GM23338 (cell line): Measurements from ENCODE around the gene CDH12. TPM values are rescaled to one million over a fixed set of nuclear protein-coding genes. Genes with fewer than 3 reads are reported as not detected.
"Not testable (repeated sequence)": the region's sequence is repeated elsewhere in the genome, so short reads cannot be mapped to it uniquely, and the experiment has no call there.

Source experiments
- ATAC-seq: fragments of 200-7000 bp; cut with Tn5 transposase; 3 replicates; pipeline ENCODE4 v1.9.1; 2020
- DNase-seq: peaks from one replicate; pipeline ENCODE4 v3.0.0-alpha.2; 2015; ENCODE audit warnings: low spot score
- H2AFZ ChIP-seq: fragments of 200-600 bp; sonication (generic); 2 replicates; pipeline ENCODE4 v1.8.0; 2016; ENCODE audit warnings: antibody characterized with exemption, mild to moderate bottlenecking, moderate library complexity
- H3F3A ChIP-seq: fragments of 200-600 bp; sonication (generic); replicated peaks from 2 replicates; pipeline ENCODE4 v1.8.0; 2017; ENCODE audit warnings: antibody characterized with exemption, mixed run types, low read depth
- H3K27ac ChIP-seq: fragments of 200-600 bp; sonication (generic); 2 replicates; pipeline ENCODE4 v1.6.1; 2016; ENCODE audit warnings: low read depth
- H3K27me3 ChIP-seq: fragments of 200-600 bp; sonication (generic); 2 replicates; pipeline ENCODE4 v1.8.0; 2016; ENCODE audit warnings: mild to moderate bottlenecking, mixed run types, moderate library complexity; ENCODE audit not compliant: insufficient read depth
- H3K36me3 ChIP-seq: fragments of 200-600 bp; sonication (generic); 2 replicates; pipeline ENCODE4 v1.8.0; 2016; ENCODE audit warnings: mild to moderate bottlenecking; ENCODE audit not compliant: insufficient read depth
- H3K4me1 ChIP-seq: fragments of 200-600 bp; sonication (generic); 2 replicates; pipeline ENCODE4 v1.8.0; 2016; ENCODE audit warnings: mild to moderate bottlenecking, moderate library complexity; ENCODE audit not compliant: insufficient read depth
- H3K4me2 ChIP-seq: fragments of 200-600 bp; sonication (generic); 2 replicates; pipeline ENCODE4 v1.7.1; 2017; ENCODE audit warnings: mixed run types
- H3K4me3 ChIP-seq: fragments of 200-600 bp; sonication (generic); 2 replicates; pipeline ENCODE4 v1.6.1; 2016; ENCODE audit warnings: mixed run types
- H3K79me2 ChIP-seq: fragments of 200-600 bp; sonication (generic); replicated peaks from 2 replicates; pipeline ENCODE4 v1.8.0; 2017; ENCODE audit warnings: mild to moderate bottlenecking; ENCODE audit not compliant: insufficient read depth
- H3K9me2 ChIP-seq: fragments of 200-600 bp; sonication (generic); 2 replicates; pipeline ENCODE4 v1.8.0; 2017; ENCODE audit not compliant: insufficient read depth
- H4K20me1 ChIP-seq: fragments of 200-600 bp; sonication (generic); replicated peaks from 2 replicates; pipeline ENCODE4 v1.8.0; 2017; ENCODE audit warnings: mild to moderate bottlenecking; ENCODE audit not compliant: insufficient read depth
- H3K27ac Mint-ChIP-seq: 2 replicates; pipeline ENCODE4 v1.8.0; 2020; ENCODE audit warnings: inconsistent platforms, mild to moderate bottlenecking, moderate library complexity, mixed read lengths
- H3K27me3 Mint-ChIP-seq: 3 replicates; pipeline ENCODE4 v1.8.0; 2022; ENCODE audit warnings: low read depth, mild to moderate bottlenecking, moderate library complexity, mixed read lengths, inconsistent platforms; ENCODE audit not compliant: insufficient read depth, poor library complexity
- H3K36me3 Mint-ChIP-seq: 3 replicates; pipeline ENCODE4 v1.8.0; 2021; ENCODE audit warnings: low read depth, mild to moderate bottlenecking, inconsistent platforms, moderate library complexity, mixed read lengths
- H3K4me1 Mint-ChIP-seq: 3 replicates; pipeline ENCODE4 v1.8.0; 2020; ENCODE audit warnings: mild to moderate bottlenecking, inconsistent platforms, mixed read lengths
- H3K4me3 Mint-ChIP-seq: 3 replicates; pipeline ENCODE4 v1.8.0; 2021; ENCODE audit warnings: moderate library complexity, mild to moderate bottlenecking, inconsistent platforms, mixed read lengths
- H3K9me3 Mint-ChIP-seq: 3 replicates; pipeline ENCODE4 v1.8.0; 2020; ENCODE audit warnings: moderate library complexity, mild to moderate bottlenecking, inconsistent platforms, mixed read lengths
- CREB1 ChIP-seq: fragments of 250-450 bp; sonication (Bioruptor Pico); IDR thresholded peaks from 2 replicates; pipeline ENCODE4 v1.5.0; 2020; ENCODE audit warnings: low read depth, mild to moderate bottlenecking, moderate library complexity
- EZH2 ChIP-seq: fragments of 200-600 bp; sonication (generic); IDR thresholded peaks from one replicate; pipeline ENCODE4 v1.8.0; 2017; ENCODE audit warnings: antibody characterized with exemption, mild to moderate bottlenecking, low read depth; ENCODE audit not compliant: unreplicated experiment
- EZH2phosphoT487 ChIP-seq: fragments of 200-600 bp; sonication (generic); IDR thresholded peaks from one replicate; pipeline ENCODE4 v1.8.1; 2018; ENCODE audit warnings: antibody characterized with exemption; ENCODE audit not compliant: unreplicated experiment
- NANOG ChIP-seq: IDR thresholded peaks from 2 replicates; pipeline ENCODE4 v1.6.1; 2016; ENCODE audit warnings: antibody characterized with exemption, borderline replicate concordance
- POLR2AphosphoS5 ChIP-seq: IDR thresholded peaks from 2 replicates; pipeline ENCODE4 v1.6.1; 2016; ENCODE audit warnings: antibody characterized with exemption, low read depth
- STAT1 ChIP-seq: IDR thresholded peaks from one replicate; pipeline ENCODE4 v1.6.1; 2016; ENCODE audit warnings: antibody characterized with exemption; ENCODE audit not compliant: unreplicated experiment
- ZNF114 ChIP-seq: fragments of 250-450 bp; sonication (Bioruptor Pico); IDR thresholded peaks from 2 replicates; pipeline ENCODE4 v1.5.0; 2020; ENCODE audit warnings: mild to moderate bottlenecking, moderate library complexity
- polyA plus RNA-seq: library from polyadenylated mRNA; unstranded; fragments of >200 nt; fragmentation: Nextera tagmentation; extraction: Ambion mirVana; gene quantifications from 2 replicates; pipeline ENCODE4 v1.2.1, GENCODE V29; 2016
- total RNA-seq: library from RNA; depleted of rRNA; stranded (reverse); fragments of >200 nt; shearing (Covaris generic); gene quantifications from 2 replicates; pipeline ENCODE4 v1.2.3, GENCODE V29; 2014
- TF ChIP-seq, protein P1 (sequence below): IDR thresholded peaks from one replicate; pipeline ENCODE4 v1.6.1; 2018; ENCODE audit warnings: antibody characterized with exemption; ENCODE audit not compliant: unreplicated experiment
- TF ChIP-seq, protein P2 (sequence below): IDR thresholded peaks from 2 replicates; pipeline ENCODE4 v1.6.1; 2016; ENCODE audit warnings: antibody characterized with exemption

Gene CDH12
- total and polyA plus RNA-seq, 2 experiments from 2014 or later = not detected

DNA sequence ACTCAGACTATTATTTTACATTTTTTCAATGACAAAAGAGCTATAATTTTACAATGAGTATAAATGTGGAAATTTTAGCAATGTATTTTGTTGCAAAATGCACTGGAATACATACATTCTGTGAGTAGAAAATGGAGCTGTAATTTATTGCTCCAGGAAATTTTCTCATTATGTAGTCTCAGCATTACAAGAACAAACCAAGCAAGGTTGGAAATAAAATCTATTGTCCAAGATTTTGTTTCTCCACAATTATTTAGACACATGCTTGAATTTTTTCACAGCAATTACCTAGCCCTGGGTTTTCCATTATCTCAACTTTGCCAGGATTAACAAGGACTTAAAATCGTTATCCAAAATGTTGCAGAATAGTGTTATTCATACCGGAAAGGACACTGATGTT, 820.1 kb downstream of the CDH12 start:
- Histone ChIP-seq H3K79me2 (no peaks in the 10 kb centered on the region), H4K20me1 (no peaks in the 10 kb centered on the region), H3K4me3 (no peak overlapping the region), H3K9me2 (no peaks in the 10 kb centered on the region), H3K27me3 (no peaks in the 10 kb centered on the region), H3F3A (no peaks in the 10 kb centered on the region), H2AFZ (no peak overlapping the region), H3K4me1 (no peaks in the 10 kb centered on the region), H3K36me3 (no peaks in the 10 kb centered on the region), H3K27ac (no peak overlapping the region), H3K4me2 (no peak overlapping the region)
- Mint-ChIP-seq H3K4me1 (no peaks in the 10 kb centered on the region), H3K27ac (no peak overlapping the region), H3K9me3 (peaks cover 3% of the 10 kb centered on the region; the same call in 1 of the 3 replicates), H3K4me3 (no peak overlapping the region), H3K27me3 (no peaks in the 10 kb centered on the region), H3K36me3 (no peaks in the 10 kb centered on the region)
- no peak for DNase-seq
- no peak for ATAC-seq
- TF ChIP-seq STAT1 (no peak), NANOG (no peak), EZH2 (no peak), POLR2AphosphoS5 (no peak)
- TF ChIP-seq, protein P1, sequence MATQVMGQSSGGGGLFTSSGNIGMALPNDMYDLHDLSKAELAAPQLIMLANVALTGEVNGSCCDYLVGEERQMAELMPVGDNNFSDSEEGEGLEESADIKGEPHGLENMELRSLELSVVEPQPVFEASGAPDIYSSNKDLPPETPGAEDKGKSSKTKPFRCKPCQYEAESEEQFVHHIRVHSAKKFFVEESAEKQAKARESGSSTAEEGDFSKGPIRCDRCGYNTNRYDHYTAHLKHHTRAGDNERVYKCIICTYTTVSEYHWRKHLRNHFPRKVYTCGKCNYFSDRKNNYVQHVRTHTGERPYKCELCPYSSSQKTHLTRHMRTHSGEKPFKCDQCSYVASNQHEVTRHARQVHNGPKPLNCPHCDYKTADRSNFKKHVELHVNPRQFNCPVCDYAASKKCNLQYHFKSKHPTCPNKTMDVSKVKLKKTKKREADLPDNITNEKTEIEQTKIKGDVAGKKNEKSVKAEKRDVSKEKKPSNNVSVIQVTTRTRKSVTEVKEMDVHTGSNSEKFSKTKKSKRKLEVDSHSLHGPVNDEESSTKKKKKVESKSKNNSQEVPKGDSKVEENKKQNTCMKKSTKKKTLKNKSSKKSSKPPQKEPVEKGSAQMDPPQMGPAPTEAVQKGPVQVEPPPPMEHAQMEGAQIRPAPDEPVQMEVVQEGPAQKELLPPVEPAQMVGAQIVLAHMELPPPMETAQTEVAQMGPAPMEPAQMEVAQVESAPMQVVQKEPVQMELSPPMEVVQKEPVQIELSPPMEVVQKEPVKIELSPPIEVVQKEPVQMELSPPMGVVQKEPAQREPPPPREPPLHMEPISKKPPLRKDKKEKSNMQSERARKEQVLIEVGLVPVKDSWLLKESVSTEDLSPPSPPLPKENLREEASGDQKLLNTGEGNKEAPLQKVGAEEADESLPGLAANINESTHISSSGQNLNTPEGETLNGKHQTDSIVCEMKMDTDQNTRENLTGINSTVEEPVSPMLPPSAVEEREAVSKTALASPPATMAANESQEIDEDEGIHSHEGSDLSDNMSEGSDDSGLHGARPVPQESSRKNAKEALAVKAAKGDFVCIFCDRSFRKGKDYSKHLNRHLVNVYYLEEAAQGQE = no peak
- TF ChIP-seq, protein P2, sequence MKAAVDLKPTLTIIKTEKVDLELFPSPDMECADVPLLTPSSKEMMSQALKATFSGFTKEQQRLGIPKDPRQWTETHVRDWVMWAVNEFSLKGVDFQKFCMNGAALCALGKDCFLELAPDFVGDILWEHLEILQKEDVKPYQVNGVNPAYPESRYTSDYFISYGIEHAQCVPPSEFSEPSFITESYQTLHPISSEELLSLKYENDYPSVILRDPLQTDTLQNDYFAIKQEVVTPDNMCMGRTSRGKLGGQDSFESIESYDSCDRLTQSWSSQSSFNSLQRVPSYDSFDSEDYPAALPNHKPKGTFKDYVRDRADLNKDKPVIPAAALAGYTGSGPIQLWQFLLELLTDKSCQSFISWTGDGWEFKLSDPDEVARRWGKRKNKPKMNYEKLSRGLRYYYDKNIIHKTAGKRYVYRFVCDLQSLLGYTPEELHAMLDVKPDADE = no peak

DNA sequence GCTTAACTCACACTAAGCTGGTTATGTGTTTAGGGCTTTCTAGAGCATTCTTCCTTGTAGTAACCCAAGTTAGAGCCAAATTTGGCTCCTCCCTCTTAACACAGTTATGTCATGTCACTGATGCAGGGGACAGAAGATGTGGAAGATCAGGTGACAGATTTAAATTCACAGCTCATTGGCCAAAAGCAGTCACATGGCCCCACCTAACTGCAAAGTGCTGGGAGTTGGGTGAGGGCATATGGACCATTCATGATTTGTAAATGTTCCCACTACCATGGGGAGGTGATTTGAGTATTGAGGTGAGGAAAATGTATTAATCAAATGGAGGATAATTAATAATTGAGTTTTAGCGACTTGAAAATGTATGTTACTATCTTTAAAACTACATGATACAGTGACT, 829.4 kb downstream of the CDH12 start:
- Mint-ChIP-seq H3K27me3 (peaks cover 2% of the 10 kb centered on the region), H3K4me1 (no peaks in the 10 kb centered on the region), H3K9me3 (no peaks in the 10 kb centered on the region), H3K4me3 (no peak overlapping the region), H3K27ac (no peak overlapping the region), H3K36me3 (no peaks in the 10 kb centered on the region)
- ATAC-seq = no peak
- Histone ChIP-seq H3K36me3 (no peaks in the 10 kb centered on the region), H3K79me2 (no peaks in the 10 kb centered on the region), H2AFZ (no peak overlapping the region), H3K4me1 (no peaks in the 10 kb centered on the region), H4K20me1 (no peaks in the 10 kb centered on the region), H3K4me3 (no peak overlapping the region), H3K4me2 (no peak overlapping the region), H3K27ac (no peak overlapping the region), H3K27me3 (no peaks in the 10 kb centered on the region), H3K9me2 (peaks cover 5% of the 10 kb centered on the region; the same call in 1 of the 2 replicates), H3F3A (no peaks in the 10 kb centered on the region)
- DNase-seq = no peak
- TF ChIP-seq, protein P1 = no peak
- no peak for TF ChIP-seq CREB1
- TF ChIP-seq EZH2phosphoT487 = no peak
- TF ChIP-seq ZNF114 (CRISPR knock-in tag) = no peak

DNA sequence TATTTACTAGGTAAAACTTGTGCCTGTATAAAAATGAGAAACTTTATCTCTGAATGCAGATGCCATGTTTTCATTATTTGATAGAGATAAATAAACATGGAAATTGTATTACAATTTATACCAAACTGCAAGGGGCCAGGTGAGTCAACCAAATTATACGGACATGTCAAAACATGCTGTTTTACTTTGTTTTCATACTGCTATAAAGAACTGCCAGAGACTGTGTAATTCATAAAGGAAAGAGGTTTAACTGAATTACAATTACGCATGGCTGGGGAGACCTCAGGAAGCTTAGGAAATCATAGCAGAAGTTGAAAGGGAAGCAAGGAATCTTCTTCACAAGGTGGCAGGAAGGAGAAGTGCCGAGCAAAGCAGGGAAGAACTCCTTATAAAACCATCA, 840.3 kb downstream of the CDH12 start:
- peak overlapping the region; percentile 61; the same call in 1 of the 2 replicates for H3K27ac Mint-ChIP-seq
- not testable (repeated sequence) for H3K36me3 Mint-ChIP-seq, H3K27ac ChIP-seq, H3K27me3 Mint-ChIP-seq, ATAC-seq, H3K4me1 Mint-ChIP-seq, H3K4me1 ChIP-seq, H3K9me3 Mint-ChIP-seq, H3K36me3 ChIP-seq, H4K20me1 ChIP-seq, H3K4me3 Mint-ChIP-seq, H3K27me3 ChIP-seq, H3K4me2 ChIP-seq, H3F3A ChIP-seq, H3K79me2 ChIP-seq, H2AFZ ChIP-seq, H3K4me3 ChIP-seq, DNase-seq, H3K9me2 ChIP-seq
